Neural crest cell (in vitro differentiated cells): ENCODE measurements around the gene RTN4R. TPM values are rescaled to one million over a fixed set of nuclear protein-coding genes. Genes with fewer than 3 reads are reported as not detected.

Source experiments
- DNase-seq: peaks from one replicate; pipeline ENCODE4 v3.0.0; 2021; ENCODE audit warnings: low read depth, mixed read lengths, low spot score
- H3K27ac Mint-ChIP-seq: one replicate; pipeline ENCODE4 v1.8.0; 2021; ENCODE audit warnings: mild to moderate bottlenecking, mixed read lengths; ENCODE audit not compliant: unreplicated experiment
- H3K27me3 Mint-ChIP-seq: 2 replicates; pipeline ENCODE4 v1.8.0; 2021; ENCODE audit warnings: low read depth, mild to moderate bottlenecking, mixed read lengths
- H3K36me3 Mint-ChIP-seq: 2 replicates; pipeline ENCODE4 v1.8.0; 2021; ENCODE audit warnings: low read depth, mild to moderate bottlenecking, mixed read lengths
- H3K4me1 Mint-ChIP-seq: 2 replicates; pipeline ENCODE4 v1.8.0; 2021; ENCODE audit warnings: mixed read lengths
- H3K4me3 Mint-ChIP-seq: one replicate; pipeline ENCODE4 v1.8.0; 2021; ENCODE audit warnings: mild to moderate bottlenecking, mixed read lengths
- H3K9me3 Mint-ChIP-seq: 2 replicates; pipeline ENCODE4 v1.8.0; 2021; ENCODE audit warnings: mixed read lengths
- CTCF ChIP-seq: fragments of 200-600 bp; sonication (generic); conservative IDR thresholded peaks from 2 replicates; pipeline ENCODE4 v1.5.0; 2021; ENCODE audit warnings: antibody characterized with exemption, mild to moderate bottlenecking
- total RNA-seq: library from RNA; stranded (reverse); gene quantifications from 2 replicates; pipeline ENCODE4 v1.2.1, GENCODE V29; 2021

The RTN4R gene
- total RNA-seq, 1 donor from 2014 or later: 19.0 TPM

- Mint-ChIP-seq H3K27ac (no peak overlapping the region), H3K27me3 (no peaks in the 10 kb centered on the region), H3K36me3 (no peaks in the 10 kb centered on the region), H3K9me3 (no peaks in the 10 kb centered on the region), H3K4me1 (peaks cover 9% of the 10 kb centered on the region), H3K4me3 (no peak overlapping the region)
- DNase-seq: no peak
- no peak for TF ChIP-seq CTCF
Observed at GRCh38 chr22:20217563-20217962, 50.6 kb downstream of the RTN4R start.

GRCh38 chr22:20216863-20217499 lies 51.1 kb downstream of the RTN4R start:
- no peak for TF ChIP-seq CTCF
- no peak overlapping the region for H3K4me3 Mint-ChIP-seq
- H3K36me3 Mint-ChIP-seq: no peaks in the 10 kb centered on the region
- peaks cover 12% of the 10 kb centered on the region for H3K4me1 Mint-ChIP-seq
- no peaks in the 10 kb centered on the region for H3K9me3 Mint-ChIP-seq
- no peak for DNase-seq
- H3K27me3 Mint-ChIP-seq: no peaks in the 10 kb centered on the region
- H3K27ac Mint-ChIP-seq: no peak overlapping the region

GRCh38 chr22:20215742-20216141 lies 52.4 kb downstream of the RTN4R start:
- Mint-ChIP-seq H3K9me3 (no peaks in the 10 kb centered on the region), H3K4me3 (no peak overlapping the region), H3K27ac (no peak overlapping the region), H3K36me3 (no peaks in the 10 kb centered on the region), H3K27me3 (no peaks in the 10 kb centered on the region), H3K4me1 (peaks cover 12% of the 10 kb centered on the region)
- DNase-seq: no peak
- TF ChIP-seq CTCF: no peak

- no peak for DNase-seq
- H3K27ac Mint-ChIP-seq: peak overlapping the region; percentile 67
- H3K36me3 Mint-ChIP-seq: no peaks in the 10 kb centered on the region
- H3K4me1 Mint-ChIP-seq: peaks cover 12% of the 10 kb centered on the region
- H3K4me3 Mint-ChIP-seq: no peak overlapping the region
- H3K27me3 Mint-ChIP-seq: no peaks in the 10 kb centered on the region
- TF ChIP-seq CTCF: no peak
- no peaks in the 10 kb centered on the region for H3K9me3 Mint-ChIP-seq
Observed at GRCh38 chr22:20214853-20215252, 53.3 kb downstream of the RTN4R start.

- DNase-seq: no peak
- Mint-ChIP-seq H3K36me3 (no peaks in the 10 kb centered on the region), H3K27ac (no peak overlapping the region), H3K4me3 (no peak overlapping the region), H3K9me3 (no peaks in the 10 kb centered on the region), H3K4me1 (peaks cover 9% of the 10 kb centered on the region), H3K27me3 (no peaks in the 10 kb centered on the region)
- no peak for TF ChIP-seq CTCF
Observed at GRCh38 chr22:20213833-20214708, 54.0 kb downstream of the RTN4R start.
